Left lobe of liver (tissue), 2 donors: ENCODE results near the gene NDEL1. TPM values are rescaled to one million over a fixed set of nuclear protein-coding genes. Genes with fewer than 3 reads are reported as not detected.

ENCODE experiments used
- ATAC-seq: fragments of 200-7000 bp; cut with Tn5 transposase; one replicate; pipeline ENCODE4 v1.9.1; 2020; ENCODE audit warnings: mild to moderate bottlenecking, moderate library complexity
- DNase-seq: peaks from one replicate; pipeline ENCODE4 v3.0.0-alpha.2; 2020; ENCODE audit warnings: low spot score
- total RNA-seq: library from RNA; stranded (reverse); gene quantifications from one replicate; pipeline ENCODE4 v1.2.1, GENCODE V29; 2021
- donor health status: DM: no; HTN: no; CAD: no; lungs with moderate emphysema.
- donor health status: DM: no; HTN: yes; CAD: no.

The NDEL1 gene
- total RNA-seq, 1 donor from 2014 or later = 37.5 TPM

DNA sequence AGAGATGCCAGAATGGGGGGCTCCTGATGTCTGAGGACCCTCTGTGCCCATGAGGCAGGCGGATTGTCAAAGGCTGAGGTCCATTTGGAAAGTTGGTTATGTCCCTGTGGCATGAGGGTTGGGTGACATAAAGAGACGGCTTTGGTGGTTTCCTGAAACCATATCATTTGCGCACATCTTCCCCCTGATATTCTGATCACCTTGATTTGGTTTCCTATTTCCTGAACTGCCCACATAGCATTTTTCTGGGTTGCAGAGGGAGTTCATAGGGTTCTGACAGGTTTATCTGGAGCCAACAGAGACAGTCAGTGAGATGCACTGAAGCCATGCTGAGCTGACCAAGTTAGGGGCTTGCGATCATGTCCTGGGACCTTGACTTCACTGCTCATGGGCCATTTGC is 22.4 kb upstream of the NDEL1 start:
- DNase-seq (no peak), ATAC-seq (no peak)

GRCh38 chr17:8413938-8414337 is 21.7 kb upstream of the NDEL1 start:
- DNase-seq (no peak), ATAC-seq (no peak)

- peak; percentile 57 for ATAC-seq
- no peak for DNase-seq
Measured at GRCh38 chr17:8417806-8418205, 17.9 kb upstream of the NDEL1 start.

DNA sequence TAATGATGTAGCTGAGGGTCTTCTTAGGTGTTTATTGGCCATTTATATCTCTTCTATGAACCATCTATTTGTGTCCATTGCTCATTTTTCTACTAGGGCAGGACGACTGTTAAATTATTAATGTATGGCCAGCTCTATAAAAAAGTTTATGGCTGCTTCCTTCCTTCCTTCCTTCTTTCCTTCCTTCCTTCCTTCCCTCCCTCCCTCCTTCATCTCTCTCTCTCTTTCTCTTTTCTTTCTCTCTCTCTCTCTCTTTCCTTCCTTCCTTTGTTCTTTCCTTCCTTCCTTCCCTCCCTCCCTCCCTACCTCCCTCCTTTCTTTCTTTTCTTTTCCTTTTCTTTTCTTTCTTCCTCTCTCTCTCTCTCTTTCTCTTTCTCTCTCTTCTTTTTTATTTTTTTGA is 17.2 kb upstream of the NDEL1 start:
- ATAC-seq = no peak
- no peak for DNase-seq

GRCh38 chr17:8419305-8419704 is 16.4 kb upstream of the NDEL1 start:
- ATAC-seq = no peak
- no peak for DNase-seq

DNA sequence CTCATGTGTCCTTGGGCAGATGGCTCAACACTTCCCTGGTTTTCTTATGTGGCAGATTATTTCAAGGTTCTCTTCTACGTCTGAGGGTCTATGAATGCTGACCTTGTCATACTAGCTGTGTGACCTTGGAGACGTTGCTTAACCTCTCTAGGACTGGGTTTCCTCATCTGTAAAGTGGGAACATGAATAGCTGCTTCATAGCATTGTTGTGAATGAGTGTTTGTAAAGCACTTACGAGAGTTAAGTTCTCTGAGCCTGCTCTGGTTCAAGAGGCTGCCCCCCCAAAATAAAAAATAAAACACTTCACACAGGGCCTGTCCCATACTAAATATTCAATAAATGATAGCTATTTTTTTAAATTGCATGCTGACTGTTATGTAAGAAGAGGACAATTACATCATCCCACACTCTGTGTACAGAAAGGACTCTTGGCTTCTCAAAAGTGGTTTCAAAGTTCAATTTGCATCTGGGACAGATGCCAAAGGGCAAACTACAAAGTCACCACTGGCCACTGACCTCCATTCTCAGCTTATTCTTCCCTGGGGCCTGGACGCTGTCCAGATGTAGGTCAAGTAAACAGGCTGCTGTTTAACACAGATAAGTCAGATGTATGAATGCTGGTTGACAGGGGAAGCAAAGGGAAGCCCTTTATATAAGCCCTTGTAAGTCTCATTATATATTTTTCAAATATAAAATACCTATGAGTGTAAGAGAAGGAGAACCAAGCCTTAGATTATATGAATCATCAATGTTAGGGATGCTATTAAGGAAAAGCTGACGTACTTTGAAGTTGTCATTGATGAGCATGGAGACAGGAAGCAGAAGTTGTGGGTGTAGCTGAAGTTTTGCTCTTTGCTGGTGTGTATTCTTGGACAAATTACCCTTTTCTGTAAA is 15.4 kb upstream of the NDEL1 start:
- ATAC-seq = peak; percentile 90
- DNase-seq = peak; percentile 95

- DNase-seq (no peak), ATAC-seq (no peak)
Measured at GRCh38 chr17:8421571-8421970, 14.1 kb upstream of the NDEL1 start.

DNA sequence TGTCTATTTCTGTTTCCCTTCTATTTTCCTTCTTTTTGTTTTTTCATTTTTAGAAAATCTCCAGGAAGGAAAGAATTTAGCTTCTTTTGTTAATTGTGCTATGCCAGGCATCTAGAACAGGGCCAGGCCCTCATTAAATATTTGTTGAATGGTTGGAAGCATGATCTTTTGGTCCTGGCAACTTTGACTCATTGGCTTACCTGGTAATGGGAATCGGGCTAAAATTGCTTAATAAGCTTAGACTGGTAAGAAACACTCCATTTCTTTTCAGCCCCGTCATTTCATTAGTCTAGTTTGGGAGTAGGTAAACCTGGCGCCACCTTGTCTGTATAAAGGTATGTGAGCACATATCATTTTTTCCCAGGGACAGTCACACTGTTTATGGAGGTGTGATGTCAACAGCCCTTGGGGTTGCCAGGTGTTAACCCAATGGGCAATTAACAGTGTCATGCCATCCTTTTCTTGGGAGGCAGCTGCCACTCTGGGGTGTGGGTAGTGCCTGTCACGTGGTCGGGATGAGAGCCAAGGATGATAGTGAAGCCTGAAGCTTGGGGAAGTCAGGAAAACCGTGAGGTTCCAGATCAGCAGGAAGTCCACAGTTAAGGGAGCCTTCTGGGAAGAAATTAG is 9.5 kb upstream of the NDEL1 start:
- DNase-seq (no peak), ATAC-seq (peak; percentile 65)

GRCh38 chr17:8426802-8427201 is 8.9 kb upstream of the NDEL1 start:
- ATAC-seq = no peak
- no peak for DNase-seq

DNA sequence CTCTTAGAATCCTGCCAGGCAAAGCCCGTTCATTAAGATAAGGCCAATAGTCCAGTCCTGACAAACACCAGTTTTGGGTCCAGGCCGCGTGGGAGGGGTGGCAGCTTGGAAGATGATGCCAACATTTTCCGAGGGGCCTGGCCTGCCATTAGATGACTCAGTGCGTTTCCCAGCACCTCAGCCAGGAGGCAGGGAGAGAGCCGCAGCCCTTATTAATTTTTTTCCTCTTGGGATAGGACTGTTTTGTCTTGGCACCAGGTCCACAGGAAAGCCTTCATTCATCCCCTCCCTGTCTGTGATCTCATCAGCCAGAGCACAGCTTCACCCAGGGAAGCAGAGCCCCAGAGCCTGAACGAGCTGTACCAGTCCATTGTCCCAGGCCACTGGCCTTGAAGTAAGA is 4.7 kb upstream of the NDEL1 start:
- ATAC-seq (peak; percentile 55), DNase-seq (peak; percentile 93)

DNA sequence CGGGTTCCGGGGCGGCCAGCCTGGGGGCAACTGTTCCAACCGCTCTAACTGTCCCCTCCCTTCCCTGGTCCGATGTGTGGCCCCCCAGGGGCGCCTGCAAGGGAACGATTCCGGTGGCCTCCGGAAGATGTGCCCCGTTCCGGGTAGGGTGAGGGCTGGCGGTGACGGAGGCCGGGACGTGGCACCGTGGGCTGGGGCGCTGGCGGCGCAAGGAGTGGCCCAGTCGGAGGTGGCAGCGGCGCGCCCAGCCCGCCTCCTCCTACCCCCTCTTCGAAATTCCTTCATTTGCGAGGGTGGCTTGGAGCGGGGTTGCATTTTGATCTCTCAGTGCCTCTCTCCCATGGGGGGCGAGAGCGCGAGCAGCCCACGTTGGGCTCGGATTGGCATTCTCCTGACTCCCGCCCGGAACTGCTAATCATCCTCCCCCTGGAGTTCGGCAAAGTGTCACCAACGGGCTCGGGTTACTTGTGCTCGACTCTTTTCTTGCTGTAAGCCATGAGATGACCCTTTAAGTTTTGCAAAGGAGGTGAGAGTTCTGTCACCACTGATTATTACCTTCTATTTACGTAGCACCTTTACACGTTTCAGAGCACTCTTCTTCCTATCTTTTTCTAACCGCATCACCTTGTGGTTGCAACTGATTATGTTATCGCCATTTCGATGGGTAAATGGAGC is 622 bp downstream of the NDEL1 start:
- DNase-seq (peak; percentile 72), ATAC-seq (peak; percentile 68)

DNA sequence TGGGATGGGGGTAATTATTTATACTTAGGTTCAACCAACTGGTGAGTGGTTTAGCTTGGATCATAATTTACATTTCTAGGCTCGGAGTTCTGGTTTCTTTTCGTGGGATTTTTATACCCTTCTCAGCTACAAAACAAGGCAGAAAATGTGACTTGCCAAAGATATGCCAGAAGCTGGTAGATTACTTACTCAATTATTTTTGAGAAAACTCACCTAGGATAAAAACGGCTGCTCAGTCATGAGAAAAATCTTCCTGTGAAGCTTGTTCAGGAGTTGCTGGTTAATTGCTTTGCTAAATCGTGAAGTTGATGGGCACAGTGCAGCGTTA is 1.1 kb downstream of the NDEL1 start:
- no peak for DNase-seq
- ATAC-seq = no peak

DNA sequence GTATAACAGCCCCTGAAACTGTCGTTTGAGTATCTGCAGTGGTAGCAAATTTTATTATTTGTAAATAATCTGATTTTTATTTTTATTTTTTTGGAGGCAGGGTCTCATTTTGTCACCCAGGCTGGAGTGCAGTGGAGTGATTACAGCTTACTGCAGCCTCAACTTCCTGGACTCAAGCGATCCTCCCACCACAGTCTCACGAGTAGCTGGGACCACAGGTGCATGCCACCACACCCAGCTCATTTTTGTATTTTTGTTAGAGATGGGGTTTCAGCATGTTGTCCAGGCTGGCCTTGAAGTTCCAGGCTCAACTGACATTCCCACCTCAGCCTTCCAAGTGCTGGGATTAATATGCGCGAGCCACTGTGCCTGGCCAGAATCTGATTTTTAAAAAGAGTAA is 2.8 kb downstream of the NDEL1 start:
- ATAC-seq (no peak), DNase-seq (no peak)

- ATAC-seq (no peak), DNase-seq (no peak)
Measured at GRCh38 chr17:8439681-8440080, 4.0 kb downstream of the NDEL1 start.

GRCh38 chr17:8441690-8442089 is 6.0 kb downstream of the NDEL1 start:
- no peak for ATAC-seq
- no peak for DNase-seq

- ATAC-seq (no peak), DNase-seq (no peak)
Measured at GRCh38 chr17:8442310-8442709, 6.6 kb downstream of the NDEL1 start.

DNA sequence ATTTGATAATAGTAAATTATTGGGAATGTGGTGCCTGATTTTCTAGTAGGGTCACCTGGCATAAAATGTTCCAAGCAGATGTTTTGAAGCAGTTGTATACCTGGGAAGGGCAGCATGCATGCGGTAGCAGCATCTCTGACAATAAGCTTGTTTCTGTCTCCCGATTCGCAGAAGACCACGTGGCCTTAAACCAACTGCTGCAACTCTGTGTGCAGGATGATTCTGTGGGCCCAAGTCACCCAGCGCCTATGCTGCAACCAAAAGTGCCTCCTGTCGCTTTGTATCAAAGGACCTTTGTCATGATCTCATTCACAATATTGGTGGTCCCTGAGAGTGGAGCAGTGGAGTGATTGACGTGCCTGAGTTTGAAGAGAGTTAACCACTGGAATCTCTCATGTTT is 8.1 kb downstream of the NDEL1 start:
- DNase-seq = no peak
- ATAC-seq = no peak

GRCh38 chr17:8444494-8444893 is 8.8 kb downstream of the NDEL1 start:
- ATAC-seq (no peak), DNase-seq (no peak)

DNA sequence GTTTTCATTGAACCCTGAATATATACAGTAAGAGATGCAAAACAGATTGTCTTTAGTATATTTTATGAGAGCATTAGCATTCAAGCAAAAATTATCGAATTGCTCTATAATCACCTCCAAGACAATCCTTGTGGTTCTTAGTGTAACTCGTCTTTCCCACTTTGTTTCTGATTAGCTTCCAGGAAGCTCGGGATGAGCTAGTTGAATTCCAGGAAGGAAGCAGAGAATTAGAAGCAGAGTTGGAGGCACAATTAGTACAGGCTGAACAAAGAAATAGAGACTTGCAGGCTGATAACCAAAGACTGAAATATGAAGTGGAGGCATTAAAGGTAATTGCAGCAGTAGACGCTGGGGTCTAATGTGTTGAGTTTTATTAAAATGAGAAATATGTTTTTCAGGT is 9.9 kb downstream of the NDEL1 start:
- no peak for ATAC-seq
- no peak for DNase-seq

- no peak for DNase-seq
- peak; percentile 27 for ATAC-seq
Measured at GRCh38 chr17:8447799-8448198, 12.1 kb downstream of the NDEL1 start.

GRCh38 chr17:8448310-8448709 is 12.6 kb downstream of the NDEL1 start:
- ATAC-seq (peak; percentile 11), DNase-seq (no peak)
